Bronchial epithelial cell (primary cell): ENCODE measurements around the gene RUFY2. TPM values are rescaled to one million over a fixed set of nuclear protein-coding genes. Genes with fewer than 3 reads are reported as not detected.

Experiments used
- DNase-seq: peaks from one replicate; pipeline ENCODE4 v3.0.0-alpha.2; 2010; ENCODE audit warnings: low read depth
- FAIRE-seq: peaks from 2 replicates; lab custom pipeline; 2011; peaks lifted over from hg19 to GRCh38; lab: Jason Lieb, UNC
- H3K27me3 ChIP-seq: 2 replicates; pipeline ENCODE4 v1.5.1; 2011; ENCODE audit warnings: low read length; ENCODE audit not compliant: control insufficient read depth, insufficient read depth
- H3K36me3 ChIP-seq: 2 replicates; pipeline ENCODE4 v1.5.1; 2011; ENCODE audit warnings: low read length; ENCODE audit not compliant: control insufficient read depth, insufficient read depth
- H3K4me3 ChIP-seq: 2 replicates; pipeline ENCODE4 v1.5.1; 2011; ENCODE audit warnings: mild to moderate bottlenecking, low read depth, low read length, control low read depth
- CTCF ChIP-seq: IDR thresholded peaks from 2 replicates; pipeline ENCODE4 v1.5.1; 2011; ENCODE audit warnings: mild to moderate bottlenecking, moderate library complexity, low read length, control low read depth, inconsistent platforms; ENCODE audit not compliant: insufficient read depth, severe bottlenecking
- total RNA-seq: library from RNA; depleted of rRNA; stranded (reverse); fragments of >200 nt; gene quantifications from 2 replicates; pipeline ENCODE4 v1.2.1, GENCODE V29; 2014

The RUFY2 gene
- total RNA-seq, 1 donor from 2014 or later, result 18.7 TPM

- no peak for DNase-seq
- Histone ChIP-seq H3K4me3 (no peak overlapping the region), H3K27me3 (no peaks in the 10 kb centered on the region), H3K36me3 (no peaks in the 10 kb centered on the region)
- no peak for FAIRE-seq
- TF ChIP-seq CTCF, result no peak
Measured at GRCh38 chr10:68408898-68409518, 1.9 kb upstream of the RUFY2 start.

GRCh38 chr10:68406111-68406814, 814 bp downstream of the RUFY2 start:
- H3K4me3 ChIP-seq, result peak overlapping the region; percentile 100
- no peaks in the 10 kb centered on the region for H3K27me3 ChIP-seq
- no peak for TF ChIP-seq CTCF
- peak; percentile 25 for DNase-seq
- peaks cover 1% of the 10 kb centered on the region for H3K36me3 ChIP-seq
- FAIRE-seq, result no peak

- Histone ChIP-seq H3K36me3 (peaks cover 1% of the 10 kb centered on the region), H3K27me3 (no peaks in the 10 kb centered on the region), H3K4me3 (no peak overlapping the region)
- no peak for DNase-seq
- TF ChIP-seq CTCF, result no peak
- FAIRE-seq, result no peak
Measured at GRCh38 chr10:68403701-68404100, 3.4 kb downstream of the RUFY2 start.

GRCh38 chr10:68402276-68402675, 4.8 kb downstream of the RUFY2 start:
- peaks cover 1% of the 10 kb centered on the region for H3K36me3 ChIP-seq
- no peak for TF ChIP-seq CTCF
- no peak for FAIRE-seq
- DNase-seq, result no peak
- no peak overlapping the region for H3K4me3 ChIP-seq
- no peaks in the 10 kb centered on the region for H3K27me3 ChIP-seq

GRCh38 chr10:68397005-68397404, 10.1 kb downstream of the RUFY2 start:
- FAIRE-seq, result no peak
- Histone ChIP-seq H3K27me3 (no peaks in the 10 kb centered on the region), H3K4me3 (no peak overlapping the region), H3K36me3 (peaks cover 5% of the 10 kb centered on the region)
- no peak for TF ChIP-seq CTCF
- no peak for DNase-seq
